ENCODE measurements around the gene RNU6-7. TPM values are rescaled to one million over a fixed set of nuclear protein-coding genes. Genes with fewer than 3 reads are reported as not detected.

Gene RNU6-7
- total and polyA plus RNA-seq, 8 donors = not detected

DNA sequence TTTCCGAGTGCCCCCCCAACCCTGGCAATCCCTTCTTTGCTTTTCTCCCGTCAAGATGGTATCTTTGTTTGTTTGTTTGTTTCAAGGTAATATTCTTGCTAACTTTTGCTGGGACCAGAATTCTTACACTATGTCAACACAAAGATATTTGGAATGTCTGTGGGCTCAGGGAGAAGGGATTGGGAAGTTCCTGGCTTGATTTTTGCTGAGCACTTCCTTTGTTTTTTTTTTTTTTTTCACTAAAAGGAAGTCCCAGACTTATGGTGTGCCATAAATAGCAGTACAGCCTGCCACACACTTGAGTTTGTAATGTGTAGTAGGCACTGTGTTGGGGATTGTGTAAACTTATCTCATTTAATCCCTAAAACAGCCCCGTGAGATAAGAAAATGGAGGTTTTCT is 11.2 kb upstream of the RNU6-7 start:
- no peaks in the 10 kb centered on the region for H3K4me1 ChIP-seq
- intact Hi-C loops (cut with DNase I) = no loop called here
- DNase-seq (no peak), FAIRE-seq (no peak), ATAC-seq (peak in 1 of 4 donors; percentile 44)
- H3K27ac ChIP-seq = no peak overlapping the region
- WGBS, 2 donors = 44 to 52% methylated on average over 3 of the region's 3 CpGs
- no peaks in the 10 kb centered on the region for H3K27me3 ChIP-seq
- H3K9me3 ChIP-seq = no peaks in the 10 kb centered on the region
- TF ChIP-seq, protein P1, sequence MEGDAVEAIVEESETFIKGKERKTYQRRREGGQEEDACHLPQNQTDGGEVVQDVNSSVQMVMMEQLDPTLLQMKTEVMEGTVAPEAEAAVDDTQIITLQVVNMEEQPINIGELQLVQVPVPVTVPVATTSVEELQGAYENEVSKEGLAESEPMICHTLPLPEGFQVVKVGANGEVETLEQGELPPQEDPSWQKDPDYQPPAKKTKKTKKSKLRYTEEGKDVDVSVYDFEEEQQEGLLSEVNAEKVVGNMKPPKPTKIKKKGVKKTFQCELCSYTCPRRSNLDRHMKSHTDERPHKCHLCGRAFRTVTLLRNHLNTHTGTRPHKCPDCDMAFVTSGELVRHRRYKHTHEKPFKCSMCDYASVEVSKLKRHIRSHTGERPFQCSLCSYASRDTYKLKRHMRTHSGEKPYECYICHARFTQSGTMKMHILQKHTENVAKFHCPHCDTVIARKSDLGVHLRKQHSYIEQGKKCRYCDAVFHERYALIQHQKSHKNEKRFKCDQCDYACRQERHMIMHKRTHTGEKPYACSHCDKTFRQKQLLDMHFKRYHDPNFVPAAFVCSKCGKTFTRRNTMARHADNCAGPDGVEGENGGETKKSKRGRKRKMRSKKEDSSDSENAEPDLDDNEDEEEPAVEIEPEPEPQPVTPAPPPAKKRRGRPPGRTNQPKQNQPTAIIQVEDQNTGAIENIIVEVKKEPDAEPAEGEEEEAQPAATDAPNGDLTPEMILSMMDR (IDR thresholded peaks at IDR 0.05) = no peak
- H3K4me3 ChIP-seq = no peak overlapping the region
- H3K36me3 ChIP-seq = no peaks in the 10 kb centered on the region

- intact Hi-C loops (cut with DNase I) = no loop called here
- H3K4me1 ChIP-seq = no peaks in the 10 kb centered on the region
- H3K4me3 ChIP-seq = no peak overlapping the region
- DNase-seq (no peak), ATAC-seq (no peak), FAIRE-seq (no peak)
- TF ChIP-seq, protein P1 (IDR thresholded peaks at IDR 0.05) = no peak
- H3K27ac ChIP-seq = no peak overlapping the region
- no peaks in the 10 kb centered on the region for H3K36me3 ChIP-seq
- H3K27me3 ChIP-seq = no peaks in the 10 kb centered on the region
- no peaks in the 10 kb centered on the region for H3K9me3 ChIP-seq
- WGBS, 2 donors = 57 to 64% methylated on average over 2 of the region's 2 CpGs
Measured at GRCh38 chr14:32192712-32193373, 9.0 kb upstream of the RNU6-7 start.

- H3K4me1 ChIP-seq = no peaks in the 10 kb centered on the region
- TF ChIP-seq, protein P1 (IDR thresholded peaks at IDR 0.05) = no peak
- no peak for FAIRE-seq
- no peak for ATAC-seq
- no peak overlapping the region for H3K27ac ChIP-seq
- H3K36me3 ChIP-seq = no peaks in the 10 kb centered on the region
- H3K9me3 ChIP-seq = no peaks in the 10 kb centered on the region
- H3K27me3 ChIP-seq = no peaks in the 10 kb centered on the region
- intact Hi-C loops (cut with DNase I) = no loop called here
- no peak overlapping the region for H3K4me3 ChIP-seq
- DNase-seq = no peak
- 87 to 96% methylated on average over 2 of the region's 2 CpGs for WGBS, 2 donors
Measured at GRCh38 chr14:32193532-32193931, 8.3 kb upstream of the RNU6-7 start.

DNA sequence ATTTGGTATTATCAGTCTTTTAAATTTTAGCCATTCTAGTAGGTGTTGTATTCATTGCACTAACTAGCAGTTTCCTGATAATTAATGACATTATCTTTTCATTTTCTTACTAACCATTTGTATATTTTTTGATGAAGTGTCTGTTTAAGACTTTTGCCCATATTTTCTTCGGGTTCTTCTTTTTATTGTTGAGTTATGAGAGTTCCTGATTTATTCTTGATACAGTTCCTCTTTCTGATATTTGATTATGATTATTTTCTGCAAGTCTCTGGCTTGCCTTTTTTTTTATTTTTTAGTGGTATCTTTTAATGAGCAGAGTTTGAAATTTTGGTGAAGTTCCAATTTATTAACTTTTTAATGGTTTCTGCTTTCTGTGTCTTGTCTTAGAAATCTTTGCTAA is 6.2 kb upstream of the RNU6-7 start:
- WGBS, 2 donors = 53 to 62% methylated on average over 1 of the region's 1 CpG
- no peak for ATAC-seq
- H3K4me1 ChIP-seq = peaks cover 0 to 3% (median 0%) of the 10 kb centered on the region in 3 donors
- intact Hi-C loops (cut with DNase I) = no loop called here
- TF ChIP-seq, protein P1 (IDR thresholded peaks at IDR 0.05) = no peak
- H3K4me3 ChIP-seq = no peak overlapping the region
- H3K36me3 ChIP-seq = no peaks in the 10 kb centered on the region
- no peaks in the 10 kb centered on the region for H3K9me3 ChIP-seq
- FAIRE-seq = no peak
- no peaks in the 10 kb centered on the region for H3K27me3 ChIP-seq
- DNase-seq = no peak
- H3K27ac ChIP-seq = no peak overlapping the region

DNA sequence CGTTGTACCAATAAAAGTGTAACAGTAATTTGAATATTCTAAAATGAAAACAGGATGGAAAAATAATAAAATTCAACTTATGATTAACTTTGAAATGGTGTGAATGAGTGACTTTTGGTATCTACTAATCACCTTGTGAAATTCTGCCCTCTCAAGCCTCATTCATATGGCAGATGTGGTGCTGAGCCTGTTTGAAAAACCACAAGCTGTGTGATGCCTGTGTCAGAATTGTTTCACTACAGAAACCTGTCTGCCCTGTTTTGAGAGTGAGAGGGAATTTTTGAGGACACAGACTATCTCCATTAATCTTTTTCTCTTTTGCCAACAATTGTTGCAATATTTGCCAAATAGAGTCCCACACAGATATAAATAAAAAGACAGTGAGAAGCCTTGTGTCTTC is 3.9 kb upstream of the RNU6-7 start:
- Histone ChIP-seq H3K9me3 (no peaks in the 10 kb centered on the region), H3K27ac (no peak overlapping the region), H3K4me3 (no peak overlapping the region), H3K4me1 (peaks cover 0 to 6% (median 4%) of the 10 kb centered on the region in 3 donors), H3K36me3 (no peaks in the 10 kb centered on the region), H3K27me3 (no peaks in the 10 kb centered on the region)
- DNase-seq (no peak), FAIRE-seq (no peak), ATAC-seq (no peak)
- intact Hi-C loops (cut with DNase I) = no loop called here
- TF ChIP-seq, protein P1 (IDR thresholded peaks at IDR 0.05) = no peak
- WGBS, 2 donors = 32 to 37% methylated on average over 1 of the region's 1 CpG
